Measurements from ENCODE around the gene LRFN2.

LRFN2 gene

GRCh38 chr6:40585651-40586269, 1.4 kb downstream of the LRFN2 start:
- no peak for DNase-seq

- DNase-seq = no peak
Measured at GRCh38 chr6:40585223-40585622, 1.9 kb downstream of the LRFN2 start.

DNA sequence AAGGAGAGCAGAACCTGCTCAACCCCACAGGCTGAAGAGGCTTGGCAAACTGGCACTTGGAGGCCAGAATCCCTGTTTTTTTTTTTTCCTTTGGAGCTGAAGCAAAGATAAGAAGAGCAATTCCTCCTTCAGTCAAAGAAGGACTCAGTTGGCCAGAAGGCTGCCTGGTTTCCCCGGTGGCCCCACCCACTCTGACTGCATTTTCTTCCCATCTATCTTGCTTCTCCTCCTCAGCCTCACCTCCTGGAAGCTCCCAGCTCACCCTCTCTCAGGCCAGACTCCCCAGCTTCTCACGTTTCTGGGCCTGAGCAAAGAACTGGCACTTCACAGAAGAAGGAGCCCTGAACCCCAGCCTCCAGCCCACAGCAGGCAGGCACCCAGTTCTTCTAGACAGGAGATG, 2.4 kb downstream of the LRFN2 start:
- DNase-seq = no peak

GRCh38 chr6:40583709-40584108, 3.5 kb downstream of the LRFN2 start:
- no peak for DNase-seq

DNA sequence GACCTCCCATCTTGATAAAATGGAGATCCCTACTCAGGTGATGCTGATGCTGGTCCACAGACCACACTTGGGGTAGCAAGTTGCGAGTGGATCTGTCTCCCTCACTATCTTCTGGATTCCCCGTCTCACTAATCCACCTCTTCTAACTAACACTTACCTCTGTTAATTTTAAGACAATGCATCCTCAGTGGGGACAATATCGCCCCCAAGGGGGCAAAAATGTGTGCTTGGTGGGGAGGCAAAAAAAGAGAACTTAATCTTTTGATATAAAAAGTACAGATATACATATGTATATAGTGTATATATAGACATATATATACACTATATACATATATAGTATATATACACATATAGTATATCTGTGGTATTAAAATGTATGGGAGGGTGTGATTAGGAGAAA, 4.3 kb downstream of the LRFN2 start:
- DNase-seq = peak; percentile 30

DNA sequence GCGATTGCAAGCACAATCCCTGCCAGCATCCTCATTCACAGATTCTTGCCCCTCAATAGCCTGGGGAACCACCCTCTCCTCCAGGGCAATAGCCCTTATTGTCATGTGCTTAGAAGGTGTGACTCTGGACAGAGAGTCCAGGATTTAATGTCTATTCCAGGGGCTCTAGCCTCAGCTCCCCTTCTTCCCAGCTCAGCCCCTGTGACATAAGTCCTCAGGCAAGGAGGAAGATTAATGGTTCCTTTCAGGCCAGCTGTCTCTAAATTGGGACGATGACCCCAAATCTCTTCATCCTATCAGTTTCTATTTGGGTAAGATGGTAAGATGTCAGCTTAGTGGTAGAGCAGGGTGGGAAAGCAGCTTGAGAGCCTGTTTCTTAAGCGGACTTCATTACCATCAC, 8.1 kb downstream of the LRFN2 start:
- no peak for DNase-seq

- DNase-seq = no peak
Measured at GRCh38 chr6:40577672-40578071, 9.5 kb downstream of the LRFN2 start.

DNA sequence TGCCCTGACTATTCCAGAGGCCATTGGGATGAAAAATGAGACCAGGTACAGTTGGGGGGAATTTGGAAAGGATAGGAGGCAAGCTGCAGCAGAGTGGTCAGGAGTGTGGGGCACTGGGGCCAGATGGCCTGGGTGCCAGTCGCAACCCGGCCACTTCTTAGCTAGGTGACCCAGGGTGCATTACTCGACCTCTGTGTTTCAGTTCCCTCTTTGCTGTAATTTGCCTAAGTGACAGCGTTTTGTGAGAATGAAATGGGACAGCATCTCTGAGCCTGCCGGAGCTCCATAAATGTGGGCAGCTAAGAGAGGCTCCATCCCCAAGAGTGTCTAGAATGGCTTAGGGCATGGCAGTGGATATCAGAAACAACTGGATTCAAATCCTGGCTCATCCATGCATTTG, 13.9 kb downstream of the LRFN2 start:
- DNase-seq = no peak

- no peak for DNase-seq
Measured at GRCh38 chr6:40569162-40569910, 17.8 kb downstream of the LRFN2 start.

DNA sequence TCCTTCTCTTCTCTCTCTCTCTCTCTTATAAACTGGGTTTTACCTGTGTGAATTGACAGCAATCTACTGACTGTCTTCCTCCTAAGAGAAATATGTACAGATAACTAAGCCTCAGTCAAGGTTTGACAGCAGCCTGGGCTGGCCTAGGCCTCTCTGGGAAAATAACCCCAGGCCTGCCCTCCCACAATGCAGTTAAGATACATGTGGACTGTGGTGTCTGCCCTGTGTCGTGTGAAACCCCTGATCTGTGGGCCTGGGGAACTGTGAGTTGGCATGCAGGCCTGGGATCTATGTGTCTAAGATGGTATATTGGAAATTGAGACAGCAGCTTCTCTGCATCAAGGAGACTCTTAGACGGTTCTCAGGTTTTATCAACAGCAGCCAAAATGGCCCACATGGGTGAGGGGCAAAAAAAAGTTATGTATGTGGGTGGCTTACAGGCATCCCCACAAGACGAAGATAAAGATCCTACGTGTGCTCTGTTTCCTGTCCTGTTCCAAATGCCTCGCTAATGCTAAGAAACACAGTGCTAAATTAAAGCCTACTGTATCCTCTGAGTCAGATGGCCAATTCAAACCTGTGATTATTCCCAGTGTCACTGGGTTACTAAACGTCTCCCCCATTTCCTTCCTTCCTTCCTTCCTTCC, 19.0 kb downstream of the LRFN2 start:
- DNase-seq = no peak

- no peak for DNase-seq
Measured at GRCh38 chr6:40563111-40563510, 24.1 kb downstream of the LRFN2 start.

DNA sequence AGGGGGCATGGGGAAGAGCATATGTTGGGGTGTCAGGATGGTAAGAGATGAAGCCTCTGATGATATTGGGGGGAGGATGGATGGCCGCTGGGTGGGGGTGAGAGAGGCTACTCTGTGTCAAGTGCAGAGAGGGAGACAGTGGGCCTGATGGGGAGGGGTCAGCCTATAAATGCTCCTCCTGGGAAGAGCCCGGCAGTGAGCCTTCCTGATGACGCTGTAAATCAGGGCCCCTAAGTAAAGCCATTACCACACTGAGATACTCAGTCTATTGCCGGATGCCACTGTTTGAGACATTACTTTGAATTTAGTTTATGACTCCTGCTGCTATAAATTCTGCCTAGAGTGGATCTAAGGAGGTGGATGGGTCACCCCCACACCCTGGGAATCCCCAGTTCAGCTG, 28.1 kb downstream of the LRFN2 start:
- DNase-seq = no peak

DNA sequence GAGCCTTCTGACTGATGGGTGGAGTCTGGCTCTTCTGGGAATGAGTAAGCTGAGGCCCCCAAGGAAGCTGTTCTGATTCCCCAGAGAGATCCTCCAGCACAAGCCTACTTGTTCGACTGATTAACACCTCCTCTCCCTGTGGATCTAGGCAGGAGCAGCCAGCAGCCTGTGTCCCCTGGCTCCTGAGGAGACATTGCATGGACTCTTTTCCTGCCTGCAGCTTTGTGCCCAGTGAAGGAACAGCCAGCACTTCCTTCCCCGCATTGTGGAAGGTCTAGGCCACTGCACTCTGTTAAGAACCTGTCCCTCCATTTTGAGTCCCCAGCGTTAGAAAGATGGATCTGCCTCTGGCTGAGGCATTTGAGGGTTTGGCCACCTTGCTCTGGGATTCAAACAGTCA, 29.1 kb downstream of the LRFN2 start:
- DNase-seq = no peak

- DNase-seq = no peak
Measured at GRCh38 chr6:40556881-40557280, 30.3 kb downstream of the LRFN2 start.

GRCh38 chr6:40556023-40556422, 31.1 kb downstream of the LRFN2 start:
- no peak for DNase-seq

- DNase-seq = no peak
Measured at GRCh38 chr6:40555092-40555491, 32.1 kb downstream of the LRFN2 start.

- DNase-seq = no peak
Measured at GRCh38 chr6:40552941-40553340, 34.2 kb downstream of the LRFN2 start.

DNA sequence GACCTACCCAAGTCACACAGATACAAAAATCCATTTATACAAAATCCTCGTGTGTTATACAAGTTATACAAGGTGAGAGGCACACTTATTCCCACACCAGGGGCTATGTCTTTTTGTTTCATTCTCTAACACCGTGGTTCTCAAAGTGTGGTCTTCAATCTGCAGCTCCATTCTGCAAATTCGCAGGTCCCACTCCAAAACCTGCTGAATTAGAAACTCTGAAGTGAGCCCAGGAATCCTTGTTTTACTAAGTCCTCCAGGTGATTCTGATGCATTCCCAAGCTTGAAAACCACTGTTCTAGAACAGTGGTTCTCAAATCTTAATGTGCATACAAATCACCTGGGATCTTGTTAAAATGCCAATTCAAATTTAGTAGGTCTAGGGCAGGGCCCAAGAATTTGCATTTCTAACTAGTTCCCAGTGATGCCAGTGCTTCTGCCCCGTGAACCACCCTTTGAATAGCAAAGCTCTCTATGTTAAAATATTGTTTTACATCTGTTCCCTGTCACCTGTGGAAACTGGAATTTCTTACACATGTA, 35.1 kb downstream of the LRFN2 start:
- no peak for DNase-seq

DNA sequence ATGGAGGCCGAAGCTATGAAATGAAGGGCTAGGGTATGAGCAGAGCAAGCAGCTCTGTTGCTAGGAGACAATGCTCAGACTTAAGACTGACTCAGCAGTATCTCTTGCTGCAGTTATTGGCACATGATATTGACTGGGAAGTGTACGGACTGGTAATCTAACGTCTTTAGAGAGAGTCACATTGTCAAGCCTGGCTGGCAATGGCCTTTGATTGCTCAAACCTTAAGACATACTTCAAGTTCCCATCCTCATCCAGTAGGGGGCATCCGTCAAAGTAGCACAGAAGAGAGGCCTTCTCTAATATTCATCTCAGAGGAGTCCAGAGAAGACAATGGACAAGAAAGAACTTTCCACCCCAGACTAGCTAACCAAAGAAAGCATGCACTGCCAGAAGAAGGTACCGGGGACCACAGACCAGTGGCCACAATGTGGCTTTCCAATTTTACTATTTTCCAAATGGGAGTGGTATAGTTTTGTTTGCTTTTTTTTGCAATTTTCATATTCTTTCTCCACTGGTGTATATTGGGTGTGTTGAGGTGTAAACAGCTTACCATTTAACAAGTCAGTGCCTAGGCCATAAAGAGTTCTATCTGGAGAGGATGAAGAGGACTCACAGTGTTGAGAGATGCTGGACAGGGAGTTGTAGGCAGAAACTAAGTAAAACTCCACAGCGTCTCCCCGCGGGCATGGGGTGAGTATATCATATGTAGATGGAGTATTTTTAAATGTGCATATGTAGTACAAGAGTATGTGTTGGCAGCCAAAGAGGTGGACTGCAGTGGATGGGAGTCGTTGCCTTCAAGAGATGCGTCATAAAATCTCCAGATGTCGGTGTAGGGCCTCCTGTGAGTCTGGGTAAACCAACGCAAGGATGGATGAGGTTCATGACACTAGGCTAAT, 36.7 kb downstream of the LRFN2 start:
- DNase-seq = peak; percentile 21

DNA sequence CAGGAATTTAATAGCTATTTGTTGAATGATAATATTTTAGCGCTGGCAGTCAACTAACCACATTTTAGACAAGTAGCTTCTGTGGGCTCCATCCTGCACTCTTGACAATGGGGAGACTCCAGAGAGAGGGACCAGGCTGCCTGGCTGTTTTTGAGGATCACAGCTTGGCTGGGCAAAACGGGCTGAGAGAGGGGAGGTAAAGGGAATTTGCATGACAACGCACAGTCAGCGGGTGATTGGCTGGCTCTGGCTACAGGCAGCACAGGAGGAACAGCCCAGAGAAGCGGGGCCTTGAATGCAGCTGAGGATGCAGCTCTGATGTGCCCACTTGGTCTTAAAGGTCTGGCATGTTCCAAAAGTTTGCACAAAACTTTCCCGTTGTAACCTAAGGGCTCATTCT, 41.2 kb downstream of the LRFN2 start:
- DNase-seq = no peak

- no peak for DNase-seq
Measured at GRCh38 chr6:40543776-40544175, 43.4 kb downstream of the LRFN2 start.

DNA sequence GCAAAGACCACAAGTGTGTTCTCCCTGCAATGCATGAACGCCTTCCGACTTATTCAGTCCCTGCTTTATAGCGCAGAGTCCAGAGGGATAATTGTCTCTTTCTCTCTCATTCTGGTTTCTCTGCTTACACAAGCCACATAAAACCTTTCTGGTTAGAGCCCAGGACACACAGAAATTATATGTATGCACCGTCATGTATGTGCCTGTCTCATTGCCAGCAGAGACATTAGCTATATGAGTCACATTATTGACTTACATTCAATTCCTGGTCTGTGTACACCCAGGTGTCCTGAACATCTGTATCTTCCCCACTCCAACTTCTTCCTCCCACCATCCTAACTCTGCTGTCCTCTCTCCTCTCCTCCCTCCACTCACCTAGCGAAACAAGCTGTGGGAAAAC, 44.0 kb downstream of the LRFN2 start:
- DNase-seq = no peak

DNA sequence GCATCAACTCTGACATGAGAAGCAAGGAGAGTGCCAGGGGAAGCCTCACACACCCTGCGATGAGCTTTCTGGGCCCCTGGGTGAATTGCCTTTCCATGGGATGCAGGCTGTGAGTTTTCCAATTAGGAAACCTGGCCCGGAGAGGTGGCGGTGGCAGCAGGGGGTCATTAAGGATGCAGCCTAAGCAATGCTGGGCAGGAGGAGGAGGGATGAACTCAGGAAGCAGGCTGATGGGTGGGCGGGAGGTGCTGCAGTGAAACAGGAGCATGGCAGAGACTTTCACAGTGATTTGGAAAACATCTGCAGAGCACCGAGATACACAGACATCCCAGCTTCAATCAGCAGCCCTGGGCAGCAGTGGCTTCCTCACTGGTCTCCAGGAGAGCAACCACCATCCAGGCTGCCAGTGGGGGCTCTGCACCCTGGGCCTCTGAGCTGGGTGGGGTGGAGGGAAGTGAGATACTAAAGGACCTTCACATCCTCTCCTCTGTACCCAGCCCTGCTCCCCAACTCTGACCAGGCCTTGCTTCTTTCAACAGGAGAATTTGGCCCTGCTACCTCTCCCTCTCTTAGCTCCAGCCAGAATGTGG, 44.9 kb downstream of the LRFN2 start:
- no peak for DNase-seq

Measured in CD4-positive, alpha-beta T cell treated with Interleukin-6 for 4 hours (primary cell).